Transverse colon (tissue), 4 donors: ENCODE data around the gene CYP2A6. TPM values are rescaled to one million over a fixed set of nuclear protein-coding genes. Genes with fewer than 3 reads are reported as not detected.

Source experiments
- DNase-seq: peaks from one replicate; pipeline ENCODE4 v3.0.0-alpha.2; 2019
- H3K27ac ChIP-seq, 4 donors: fragments of 200-600 bp; sonication (generic); 2 replicates each; pipeline ENCODE4 v1.5.1; 2016 to 2018; ENCODE audit warnings: inconsistent platforms in 4 of 4
- H3K27me3 ChIP-seq: fragments of 200-600 bp; sonication (generic); 2 replicates; pipeline ENCODE4 v1.5.1; 2017; ENCODE audit warnings: inconsistent platforms
- H3K36me3 ChIP-seq, 4 donors: fragments of 200-600 bp; sonication (generic); 2 replicates each; pipeline ENCODE4 v1.5.1; 2017 to 2019; ENCODE audit warnings: inconsistent platforms in 4 of 4
- H3K4me1 ChIP-seq, 4 donors: fragments of 200-600 bp; sonication (generic); 2 replicates each; pipeline ENCODE4 v1.5.1; 2017 to 2020; ENCODE audit warnings: inconsistent platforms in 4 of 4
- H3K4me3 ChIP-seq, 4 donors: fragments of 200-600 bp; sonication (generic); 1 replicate in 1 of 4; 2 replicates in 3 of 4; pipeline versions ENCODE4 v1.5.1 to v1.6.1; 2017 to 2019; ENCODE audit warnings: inconsistent platforms in 4 of 4
- H3K9me3 ChIP-seq, 2 donors: fragments of 200-600 bp; sonication (generic); 2 replicates each; pipeline ENCODE4 v1.5.1; 2017 to 2019; ENCODE audit warnings: inconsistent platforms in 2 of 2
- CTCF ChIP-seq, 5 experiments: fragments of 200-600 bp in 3 of 5; fragments of 450-650 bp in 2 of 5; sonication (generic) in 3 of 5; IDR thresholded peaks; 1 replicate in 2 of 5; 2 replicates in 3 of 5; pipeline ENCODE4 v1.5.1; 2016 to 2017; ENCODE audit warnings: antibody characterized with exemption in 5 of 5, inconsistent platforms in 3 of 5, mild to moderate bottlenecking in 2 of 5, moderate library complexity in 1 of 5
- EP300 ChIP-seq: sonication (generic); formaldehyde crosslinking; IDR thresholded peaks from one replicate; pipeline ENCODE4 v1.6.1; 2017; ENCODE audit warnings: antibody characterized with exemption, low read depth
- POLR2A ChIP-seq: fragments of 450-650 bp; IDR thresholded peaks from one replicate; pipeline ENCODE4 v1.6.1; 2016; ENCODE audit warnings: antibody characterized with exemption, mild to moderate bottlenecking, moderate library complexity
- POLR2AphosphoS5 ChIP-seq, 3 donors: sonication (generic); formaldehyde crosslinking; IDR thresholded peaks; one replicate each; pipeline ENCODE4 v1.6.1; 2016; ENCODE audit warnings: antibody characterized with exemption in 3 of 3
- WGBS, 2 donors: methylation state at CpG; one replicate each; pipeline ENCODE4 v1.1.5; 2018; ENCODE audit warnings: low coverage in 1 of 2; 5-methylcytosine and 5-hydroxymethylcytosine counted together
- in situ Hi-C, 4 donors: fragments of 200-750 bp; cut with MboI; loops; one replicate each; pipeline versions ENCODE4 v1.15.0 to v1.15.1; 2017; ENCODE audit warnings: low sequenced_read_pairs in 3 of 4, low pct_ligation_motif_present in 1 of 4, low pct_unique_long_range_greater_than_20kb in 1 of 4
- intact Hi-C: fragments of 100-400 bp; cut with DNase I; formaldehyde crosslinking; loops from one replicate; pipeline ENCODE4 v1.15.1; 2023; ENCODE audit warnings: low total_unique reads
- total RNA-seq, 4 donors: library from RNA; depleted of rRNA; stranded (reverse); fragments of >200 nt; gene quantifications; one replicate each; pipeline ENCODE4 v1.1.0, GENCODE V29; 2016

The CYP2A6 gene
- total RNA-seq, 4 donors from 2014 or later, result not detected

- Histone ChIP-seq H3K9me3 (no peaks in the 10 kb centered on the region), H3K4me3 (peak overlapping the region; percentile 2 to 99 (median 46)), H3K36me3 (peaks cover 0 to 3% (median 0%) of the 10 kb centered on the region in 4 donors), H3K27me3 (no peaks in the 10 kb centered on the region), H3K27ac (peak overlapping the region; percentile 93 to 97 (median 96)), H3K4me1 (peaks cover 37 to 43% (median 39%) of the 10 kb centered on the region in 4 donors)
- peak in 4 of 5 experiments; percentile 35 to 79 (median 65) for TF ChIP-seq CTCF (IDR thresholded peaks at IDR 0.05)
- no peak for TF ChIP-seq EP300
- TF ChIP-seq POLR2AphosphoS5 (IDR thresholded peaks at IDR 0.05), result peak in 2 of 3 donors; percentile 3 to 48
- peak; percentile 69 for TF ChIP-seq POLR2A
- 8 to 13% methylated on average over 13 to 28 of the region's 28 CpGs for WGBS, 2 donors
- intact Hi-C loops, result no loop called here
- in situ Hi-C loops, result no loop called here
- peak; percentile 85 for DNase-seq
These were observed 52.1 kb downstream of the CYP2A6 start for GRCh38 chr19:40797963-40798682.

GRCh38 chr19:40797166-40797962 lies 52.9 kb downstream of the CYP2A6 start:
- no peaks in the 10 kb centered on the region for H3K9me3 ChIP-seq
- no peaks in the 10 kb centered on the region for H3K27me3 ChIP-seq
- H3K36me3 ChIP-seq, result peaks cover 0 to 3% (median 0%) of the 10 kb centered on the region in 4 donors
- TF ChIP-seq POLR2AphosphoS5 (IDR thresholded peaks at IDR 0.05) (no peak), POLR2A (no peak), EP300 (no peak), CTCF (IDR thresholded peaks at IDR 0.05) (no peak)
- WGBS, 2 donors, result 96 to 100% methylated on average over 4 to 14 of the region's 14 CpGs
- no peak overlapping the region for H3K4me3 ChIP-seq
- in situ Hi-C loops, result no loop called here
- peaks cover 30 to 43% (median 37%) of the 10 kb centered on the region in 4 donors for H3K4me1 ChIP-seq
- intact Hi-C loops, result no loop called here
- peak overlapping the region; percentile 93 to 97 (median 96) for H3K27ac ChIP-seq
- DNase-seq, result no peak

Other genes starting within 250 kb of the CYP2A6 start
- 100 to 1,000 TPM; 122 to 477 (median 253) TPM for gene LTBP4, start 249.1 kb downstream of the CYP2A6 start, total RNA-seq
- 10 to 100 TPM in 3 of 4 donors, 1 to 10 TPM in 1; 9.0 to 44.9 (median 20.4) TPM for gene NUMBL, start 159.8 kb downstream of the CYP2A6 start, total RNA-seq
- 10 to 100 TPM; 15.3 to 41.2 (median 36.5) TPM for gene COQ8B, start 133.6 kb downstream of the CYP2A6 start, total RNA-seq
- 10 to 100 TPM; 14.7 to 56.1 (median 33.8) TPM for gene ITPKC, start 133.3 kb downstream of the CYP2A6 start, total RNA-seq
- gene ACTMAP, start 100.0 kb downstream of the CYP2A6 start, total RNA-seq, result 10 to 100 TPM in 2 of 4 donors, 1 to 10 TPM in 2; 8.3 to 29.1 (median 12.1) TPM
- 10 to 100 TPM; 45.1 to 85.3 (median 65.6) TPM for gene SNRPA, start 99.2 kb downstream of the CYP2A6 start, total RNA-seq
- 10 to 100 TPM in 1 of 4 donors, 1 to 10 TPM in 1, not detected in 2; 5.7 to 23.3 TPM for gene MIA, start 74.9 kb downstream of the CYP2A6 start, total RNA-seq
- 10 to 100 TPM; 25.9 to 84.2 (median 68.1) TPM for gene RAB4B, start 72.2 kb downstream of the CYP2A6 start, total RNA-seq
- gene EGLN2, start 51.3 kb downstream of the CYP2A6 start, total RNA-seq, result 100 to 1,000 TPM; 102 to 123 (median 115) TPM
- not detected for gene CYP2A7, start 31.8 kb upstream of the CYP2A6 start, total RNA-seq
- gene CYP2B6, start 140.8 kb upstream of the CYP2A6 start, total RNA-seq, result 1 to 10 TPM; 1.4 to 9.7 (median 5.5) TPM
- not detected for gene CYP2A13, start 238.0 kb upstream of the CYP2A6 start, total RNA-seq